Prostate gland (tissue), 2 donors: ENCODE results near the gene ARHGAP19. TPM values are rescaled to one million over a fixed set of nuclear protein-coding genes. Genes with fewer than 3 reads are reported as not detected.

Experiments used
- DNase-seq: peaks from one replicate; pipeline ENCODE4 v3.0.0-alpha.2; 2019; ENCODE audit warnings: low spot score
- H3K27ac ChIP-seq, 2 donors: fragments of 200-600 bp; sonication (generic); 2 replicates each; pipeline ENCODE4 v1.5.1; 2017 to 2019
- H3K27me3 ChIP-seq: fragments of 200-600 bp; sonication (generic); replicated peaks from 2 replicates; pipeline ENCODE4 v1.5.1; 2019; ENCODE audit not compliant: insufficient read depth
- H3K36me3 ChIP-seq, 2 donors: fragments of 200-600 bp; sonication (generic); 1 replicate in 1 of 2; 2 replicates in 1 of 2; pipeline versions ENCODE4 v1.5.1 to v1.8.1; 2017 to 2019
- H3K4me1 ChIP-seq: fragments of 200-600 bp; sonication (generic); replicated peaks from 2 replicates; pipeline ENCODE4 v1.5.1; 2019
- H3K4me3 ChIP-seq, 2 donors: fragments of 200-600 bp; sonication (generic); 2 replicates each; pipeline ENCODE4 v1.5.1; 2017 to 2019
- H3K9me3 ChIP-seq: fragments of 200-600 bp; sonication (generic); 2 replicates; pipeline ENCODE4 v1.5.1; 2017
- CTCF ChIP-seq, 4 experiments: fragments of 200-600 bp in 2 of 4; fragments of 450-650 bp in 2 of 4; sonication (generic) in 2 of 4; IDR thresholded peaks; 1 replicate in 3 of 4; 2 replicates in 1 of 4; pipeline ENCODE4 v1.5.1; 2016 to 2019; ENCODE audit warnings: antibody characterized with exemption in 4 of 4, mild to moderate bottlenecking in 2 of 4, moderate library complexity in 2 of 4
- POLR2A ChIP-seq: fragments of 450-650 bp; IDR thresholded peaks from one replicate; pipeline ENCODE4 v1.6.1; 2016; ENCODE audit warnings: antibody characterized with exemption, mild to moderate bottlenecking
- POLR2AphosphoS5 ChIP-seq: sonication (generic); formaldehyde crosslinking; IDR thresholded peaks from one replicate; pipeline ENCODE4 v1.6.1; 2017; ENCODE audit warnings: antibody characterized with exemption
- WGBS: methylation state at CpG from one replicate; pipeline ENCODE4 v1.1.5; 2018; 5-methylcytosine and 5-hydroxymethylcytosine counted together
- intact Hi-C: fragments of 100-400 bp; cut with DNase I; formaldehyde crosslinking; loops from one replicate; pipeline ENCODE4 v1.14.2; 2022
- total RNA-seq, 2 donors: library from RNA; depleted of rRNA; stranded (reverse); fragments of >200 nt; gene quantifications; one replicate each; pipeline ENCODE4 v1.1.0, GENCODE V29; 2016

Gene ARHGAP19
- total RNA-seq, 2 donors from 2014 or later, result 10.4 to 37.1 TPM

- no peak overlapping the region for H3K4me3 ChIP-seq
- H3K27ac ChIP-seq, result no peak overlapping the region
- no peaks in the 10 kb centered on the region for H3K36me3 ChIP-seq
- no peak for TF ChIP-seq POLR2A
- TF ChIP-seq POLR2AphosphoS5, result no peak
- TF ChIP-seq CTCF (IDR thresholded peaks at IDR 0.05), result peak in 3 of 4 experiments; percentile 28 to 61 (median 55)
- WGBS, result 38% methylated on average over 1 of the region's 1 CpG
- no peaks in the 10 kb centered on the region for H3K27me3 ChIP-seq
- H3K9me3 ChIP-seq, result no peaks in the 10 kb centered on the region
- intact Hi-C loops, result no loop called here
- H3K4me1 ChIP-seq, result no peaks in the 10 kb centered on the region
- no peak for DNase-seq
These were observed 58.0 kb downstream of the ARHGAP19 start for GRCh38 chr10:97234400-97234799.

- H3K27ac ChIP-seq, result no peak overlapping the region
- no peaks in the 10 kb centered on the region for H3K36me3 ChIP-seq
- no peak for TF ChIP-seq POLR2AphosphoS5
- TF ChIP-seq CTCF (IDR thresholded peaks at IDR 0.05), result no peak
- no peak for TF ChIP-seq POLR2A
- WGBS, result 94% methylated on average over 1 of the region's 1 CpG
- no peak for DNase-seq
- no peaks in the 10 kb centered on the region for H3K9me3 ChIP-seq
- no peak overlapping the region for H3K4me3 ChIP-seq
- intact Hi-C loops, result no loop called here
- H3K27me3 ChIP-seq, result no peaks in the 10 kb centered on the region
- no peaks in the 10 kb centered on the region for H3K4me1 ChIP-seq
These were observed 62.3 kb downstream of the ARHGAP19 start for GRCh38 chr10:97230146-97230545.

DNA sequence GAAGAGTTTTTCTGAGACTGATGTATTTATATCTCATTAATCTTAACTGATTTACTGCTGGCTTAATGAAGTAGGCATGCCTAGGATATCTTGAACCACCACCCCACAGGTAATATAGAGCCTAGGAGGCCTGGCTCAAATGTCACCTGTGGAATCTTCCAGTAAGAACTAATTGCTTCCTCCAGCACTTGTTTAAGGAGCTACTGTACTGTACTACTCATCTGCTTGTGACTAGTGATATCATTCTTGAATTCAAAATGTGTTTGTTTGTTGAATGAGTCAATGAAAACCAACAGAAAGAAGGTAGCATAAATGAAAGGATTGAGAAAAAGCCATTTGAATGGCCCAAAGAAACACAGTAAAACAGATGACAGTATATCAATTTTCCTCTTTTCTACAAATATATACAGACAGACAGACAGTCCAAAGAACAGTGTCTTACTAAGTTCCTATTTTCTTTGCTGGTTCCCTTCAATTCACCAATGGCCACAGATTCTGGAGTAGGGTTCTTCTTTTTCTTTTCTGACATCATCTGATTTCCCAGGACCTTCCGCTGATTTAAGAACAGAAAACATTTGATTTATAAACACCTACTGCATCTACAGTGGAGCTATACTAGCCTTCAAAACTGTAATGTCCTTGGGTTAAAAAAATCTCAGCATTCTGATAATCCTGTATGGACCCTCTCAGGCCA, 63.0 kb downstream of the ARHGAP19 start:
- TF ChIP-seq POLR2A (no peak), POLR2AphosphoS5 (no peak), CTCF (IDR thresholded peaks at IDR 0.05) (no peak)
- H3K36me3 ChIP-seq, result no peaks in the 10 kb centered on the region
- H3K27me3 ChIP-seq, result no peaks in the 10 kb centered on the region
- 97% methylated on average over 1 of the region's 1 CpG for WGBS
- no peak for DNase-seq
- no peak overlapping the region for H3K4me3 ChIP-seq
- no peak overlapping the region for H3K27ac ChIP-seq
- no peaks in the 10 kb centered on the region for H3K9me3 ChIP-seq
- intact Hi-C loops, result no loop called here
- H3K4me1 ChIP-seq, result no peaks in the 10 kb centered on the region

DNA sequence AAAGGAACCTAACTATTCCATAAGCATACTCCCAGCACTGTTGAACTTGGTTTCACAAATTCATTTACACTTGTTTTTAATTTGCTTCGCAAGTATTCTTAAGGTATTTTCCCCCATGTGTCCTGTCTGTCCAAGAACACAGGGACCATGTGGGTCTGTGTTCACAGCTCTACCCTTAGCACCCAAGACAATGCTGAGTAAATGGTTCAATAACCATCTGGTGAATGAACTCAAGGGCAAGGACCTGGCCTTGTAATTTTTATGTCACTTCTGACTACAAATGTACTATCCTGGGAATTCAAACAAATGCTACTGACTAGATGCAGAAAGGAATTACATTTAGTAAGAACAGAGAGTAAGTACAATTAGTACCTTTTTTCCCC, 63.7 kb downstream of the ARHGAP19 start:
- Histone ChIP-seq H3K27ac (no peak overlapping the region), H3K9me3 (no peaks in the 10 kb centered on the region), H3K4me1 (no peaks in the 10 kb centered on the region), H3K4me3 (no peak overlapping the region), H3K27me3 (no peaks in the 10 kb centered on the region), H3K36me3 (no peaks in the 10 kb centered on the region)
- 96% methylated on average over 1 of the region's 1 CpG for WGBS
- DNase-seq, result no peak
- intact Hi-C loops, result no loop called here
- TF ChIP-seq POLR2AphosphoS5, result no peak
- no peak for TF ChIP-seq POLR2A
- TF ChIP-seq CTCF (IDR thresholded peaks at IDR 0.05), result no peak

GRCh38 chr10:97228130-97228774, 64.2 kb downstream of the ARHGAP19 start:
- Histone ChIP-seq H3K27me3 (no peaks in the 10 kb centered on the region), H3K9me3 (no peaks in the 10 kb centered on the region), H3K27ac (no peak overlapping the region), H3K36me3 (no peaks in the 10 kb centered on the region), H3K4me1 (no peaks in the 10 kb centered on the region), H3K4me3 (no peak overlapping the region)
- WGBS, result 76% methylated on average over 3 of the region's 3 CpGs
- intact Hi-C loops, result no loop called here
- no peak for TF ChIP-seq POLR2AphosphoS5
- no peak for TF ChIP-seq CTCF (IDR thresholded peaks at IDR 0.05)
- TF ChIP-seq POLR2A, result no peak
- no peak for DNase-seq
